ENCODE results near the gene PCDHGB3. TPM values are rescaled to one million over a fixed set of nuclear protein-coding genes. Genes with fewer than 3 reads are reported as not detected.

The PCDHGB3 gene
- total RNA-seq, 1 donor: 3.3 TPM

DNA sequence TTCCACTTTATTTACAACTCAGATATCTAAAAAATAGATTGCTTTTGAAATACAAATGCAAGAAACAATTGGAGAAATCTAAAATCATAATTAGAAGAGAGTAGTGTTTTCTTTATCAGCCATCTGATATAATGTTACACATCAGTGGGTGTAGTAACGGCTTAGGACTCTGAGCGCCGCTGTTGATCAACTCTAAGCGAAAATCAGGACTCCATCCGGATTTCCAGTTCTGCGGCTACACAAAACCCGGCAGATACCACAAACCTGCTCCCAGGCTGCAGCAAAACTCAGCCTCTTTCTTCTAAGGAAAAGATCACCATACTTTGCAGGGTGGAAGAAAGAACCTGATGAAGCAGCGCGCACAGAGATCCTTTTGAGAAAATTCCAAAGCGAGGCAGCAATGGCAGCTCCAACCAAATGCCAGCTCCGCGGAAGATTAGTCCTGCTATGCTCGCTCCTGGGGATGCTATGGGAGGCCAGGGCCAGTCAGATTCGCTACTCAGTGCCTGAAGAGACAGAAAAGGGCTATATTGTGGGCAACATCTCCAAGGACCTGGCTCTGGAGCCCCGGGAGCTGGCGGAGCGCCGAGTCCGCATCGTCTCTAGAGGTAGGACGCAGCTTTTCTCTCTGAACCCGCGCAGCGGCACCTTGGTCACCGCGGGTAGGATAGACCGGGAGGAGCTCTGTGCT lies 32.7 kb downstream of the PCDHGB3 start, which contains the start of gene PCDHGA9:
Gene PCDHGA9 (plus strand): TSS at position 226 of the 691 bp plus-strand sequence. CDS start 175 bp downstream, at position 401.

GRCh38 chr5:141407790-141408505 lies 37.9 kb downstream of the PCDHGB3 start, which contains the start of gene PCDHGB6:
Gene PCDHGB6, plus strand, starts transcription at chr5:141408021. Its CDS starts 182 bp downstream, at chr5:141408203.

DNA sequence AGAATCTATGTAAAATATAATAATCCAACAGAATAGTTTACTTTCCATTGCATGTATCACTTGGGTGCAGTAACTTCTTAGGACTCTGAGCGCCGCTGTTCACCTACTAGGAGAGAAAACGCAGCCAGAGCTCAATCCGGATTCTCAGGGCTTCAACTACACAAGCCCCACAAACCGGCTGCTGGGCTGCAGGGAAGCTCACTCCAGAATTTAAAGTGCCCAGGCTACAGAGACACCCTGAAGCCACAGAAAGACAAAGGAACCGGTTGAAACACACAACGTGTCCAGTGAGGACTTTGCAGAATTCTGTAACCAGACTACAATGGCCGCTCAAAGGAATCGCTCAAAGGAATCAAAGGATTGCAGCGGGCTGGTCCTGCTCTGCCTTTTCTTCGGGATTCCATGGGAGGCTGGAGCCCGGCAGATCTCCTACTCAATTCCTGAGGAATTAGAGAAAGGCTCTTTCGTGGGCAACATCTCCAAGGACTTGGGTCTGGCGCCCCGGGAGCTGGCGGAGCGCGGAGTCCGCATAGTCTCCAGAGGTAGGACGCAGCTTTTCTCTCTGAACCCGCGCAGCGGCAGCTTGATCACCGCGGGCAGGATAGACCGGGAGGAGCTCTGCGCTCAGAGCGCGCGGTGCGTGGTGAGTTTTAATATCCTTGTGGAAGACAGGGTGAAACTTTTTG lies 43.0 kb downstream of the PCDHGB3 start, which contains the start of gene PCDHGA10:
Gene PCDHGA10 (plus strand): TSS at position 134 of the 686 bp plus-strand sequence. CDS start 189 bp downstream, at position 323.

GRCh38 chr5:141417494-141418172 lies 47.6 kb downstream of the PCDHGB3 start, which contains the start of gene PCDHGB7:
Gene PCDHGB7, plus strand, starts transcription at chr5:141417677. Its CDS starts 183 bp downstream, at chr5:141417860.

DNA sequence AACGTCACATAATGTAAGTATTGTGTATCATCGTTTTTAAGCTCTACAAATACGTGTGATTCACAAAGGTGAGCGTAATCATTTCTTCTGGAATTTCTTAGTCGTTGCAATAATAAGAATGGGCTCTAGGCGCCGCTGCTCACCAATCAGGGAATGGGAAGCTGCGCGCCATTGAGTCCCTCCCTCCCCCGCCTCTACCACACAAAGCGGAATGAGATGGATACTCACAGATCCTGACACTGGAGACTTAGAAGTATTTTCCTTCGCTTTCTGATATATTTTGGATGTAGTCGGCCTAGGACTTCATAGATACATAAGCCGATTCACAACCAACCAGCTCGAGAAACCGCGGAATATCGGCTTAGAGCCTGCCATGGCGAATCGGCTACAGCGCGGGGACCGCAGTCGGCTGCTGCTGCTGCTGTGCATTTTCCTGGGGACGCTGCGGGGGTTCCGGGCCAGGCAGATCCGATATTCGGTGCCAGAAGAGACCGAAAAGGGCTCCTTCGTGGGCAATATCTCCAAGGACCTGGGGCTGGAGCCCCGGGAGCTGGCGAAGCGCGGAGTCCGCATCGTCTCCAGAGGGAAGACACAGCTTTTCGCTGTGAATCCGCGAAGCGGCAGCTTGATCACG lies 50.9 kb downstream of the PCDHGB3 start, which contains the start of gene PCDHGA11:
Gene PCDHGA11 (plus strand): TSS at position 197 of the 634 bp plus-strand sequence. CDS start 177 bp downstream, at position 374.

Other genes with a start within 250 kb of the PCDHGB3 start
- gene PCDHB4, start 248.4 kb upstream of the PCDHGB3 start, total RNA-seq: 0.14 TPM in 1 of 2 replicates, not detected in the other
- 0.14 and 0.22 TPM in 2 replicates for gene PCDHB5, start 235.0 kb upstream of the PCDHGB3 start, total RNA-seq
- under 0.01 and 0.14 TPM in 2 replicates for gene PCDHB6, start 220.2 kb upstream of the PCDHGB3 start, total RNA-seq
- under 0.01 and 0.14 TPM in 2 replicates for gene PCDHB7, start 197.6 kb upstream of the PCDHGB3 start, total RNA-seq
- 0.29 TPM in 1 of 2 replicates, not detected in the other for gene PCDHB8, start 192.5 kb upstream of the PCDHGB3 start, total RNA-seq
- under 0.01 and 0.14 TPM in 2 replicates for gene PCDHB16, start 187.9 kb upstream of the PCDHGB3 start, total RNA-seq
- 0.14 TPM in 1 of 2 replicates, not detected in the other for gene PCDHB9, start 183.1 kb upstream of the PCDHGB3 start, total RNA-seq
- 0.22 and 0.43 TPM in 2 replicates for gene PCDHB10, start 177.9 kb upstream of the PCDHGB3 start, total RNA-seq
- under 0.01 and 0.29 TPM in 2 replicates for gene PCDHB11, start 170.6 kb upstream of the PCDHGB3 start, total RNA-seq
- under 0.01 TPM in 1 of 2 replicates, not detected in the other for gene PCDHB12, start 161.5 kb upstream of the PCDHGB3 start, total RNA-seq
- gene PCDHB13, start 156.3 kb upstream of the PCDHGB3 start, total RNA-seq: 0.22 and 0.29 TPM in 2 replicates
- 0.29 and 0.44 TPM in 2 replicates for gene PCDHB14, start 146.9 kb upstream of the PCDHGB3 start, total RNA-seq
- under 0.01 and 0.14 TPM in 2 replicates for gene PCDHB15, start 124.8 kb upstream of the PCDHGB3 start, total RNA-seq
- gene SLC25A2, start 66.2 kb upstream of the PCDHGB3 start, total RNA-seq: 0.44 and 2.0 TPM in 2 replicates
- gene TAF7, start 49.5 kb upstream of the PCDHGB3 start, total RNA-seq: 43.1 and 61.6 TPM in 2 replicates
- gene PCDHGA1, start 39.7 kb upstream of the PCDHGB3 start, total RNA-seq: 0.43 and 0.88 TPM in 2 replicates
- 2.0 and 6.3 TPM in 2 replicates for gene PCDHGA2, start 31.5 kb upstream of the PCDHGB3 start, total RNA-seq
- gene PCDHGA3, start 26.4 kb upstream of the PCDHGB3 start, total RNA-seq: 4.0 and 5.5 TPM in 2 replicates
- gene PCDHGB1, start 20.1 kb upstream of the PCDHGB3 start, total RNA-seq: 1.8 and 1.9 TPM in 2 replicates
- 5.0 and 6.1 TPM in 2 replicates for gene PCDHGA4, start 15.2 kb upstream of the PCDHGB3 start, total RNA-seq
- 2.2 and 3.1 TPM in 2 replicates for gene PCDHGB2, start 10.2 kb upstream of the PCDHGB3 start, total RNA-seq
- gene PCDHGA5, start 6.1 kb upstream of the PCDHGB3 start, total RNA-seq: 1.5 and 1.9 TPM in 2 replicates
- 4.3 and 4.8 TPM in 2 replicates for gene PCDHGA6, start 3.6 kb downstream of the PCDHGB3 start, total RNA-seq
- 4.3 and 7.7 TPM in 2 replicates for gene PCDHGA7, start 12.5 kb downstream of the PCDHGB3 start, total RNA-seq
- 28.2 and 30.4 TPM in 2 replicates for gene PCDHGB4, start 17.5 kb downstream of the PCDHGB3 start, total RNA-seq
- gene PCDHGA8, start 22.4 kb downstream of the PCDHGB3 start, total RNA-seq: 2.4 and 3.3 TPM in 2 replicates
- 27.3 and 27.4 TPM in 2 replicates for gene PCDHGB5, start 27.7 kb downstream of the PCDHGB3 start, total RNA-seq
- 4.6 and 6.2 TPM in 2 replicates for gene PCDHGA9, start 32.5 kb downstream of the PCDHGB3 start, total RNA-seq
- 4.3 and 5.3 TPM in 2 replicates for gene PCDHGB6, start 37.8 kb downstream of the PCDHGB3 start, total RNA-seq
- gene PCDHGA10, start 42.7 kb downstream of the PCDHGB3 start, total RNA-seq: 13.2 and 14.0 TPM in 2 replicates
- gene PCDHGB7, start 47.4 kb downstream of the PCDHGB3 start, total RNA-seq: 7.6 and 14.0 TPM in 2 replicates
- 12.7 and 19.2 TPM in 2 replicates for gene PCDHGA11, start 50.8 kb downstream of the PCDHGB3 start, total RNA-seq
- gene PCDHGA12, start 60.3 kb downstream of the PCDHGB3 start, total RNA-seq: 30.0 and 37.5 TPM in 2 replicates
- gene PCDHGC3, start 105.7 kb downstream of the PCDHGB3 start, total RNA-seq: 81.9 and 107 TPM in 2 replicates
- 4.4 and 5.0 TPM in 2 replicates for gene PCDHGC4, start 114.8 kb downstream of the PCDHGB3 start, total RNA-seq
- gene PCDHGC5, start 118.8 kb downstream of the PCDHGB3 start, total RNA-seq: 3.9 and 6.6 TPM in 2 replicates
- gene DIAPH1, start 248.8 kb downstream of the PCDHGB3 start, total RNA-seq: 14.9 and 38.7 TPM in 2 replicates

All from placental pericyte (primary cell).